Astrocyte (in vitro differentiated cells and primary cell): Measurements from ENCODE around the gene SETD4. TPM values are rescaled to one million over a fixed set of nuclear protein-coding genes. Genes with fewer than 3 reads are reported as not detected.
A peak's percentile ranks its signal among the peaks of the same experiment; 100 is the strongest.

ENCODE experiments used
- DNase-seq: peaks from one replicate; pipeline ENCODE4 v3.0.0-alpha.2; 2010; ENCODE audit warnings: low read depth
- FAIRE-seq: peaks from 2 replicates; lab custom pipeline; 2011; peaks lifted over from hg19 to GRCh38; lab: Jason Lieb, UNC
- H2AFZ ChIP-seq: 2 replicates; pipeline ENCODE4 v1.6.0; 2012; ENCODE audit warnings: low read depth, low read length, inconsistent platforms
- H3K27ac ChIP-seq: 2 replicates; pipeline ENCODE4 v1.5.1; 2011; ENCODE audit warnings: low read depth, low read length, inconsistent platforms
- H3K27me3 ChIP-seq: 2 replicates; pipeline ENCODE4 v1.6.0; 2011; ENCODE audit warnings: low read length, inconsistent platforms; ENCODE audit not compliant: insufficient read depth
- H3K36me3 ChIP-seq: 2 replicates; pipeline ENCODE4 v1.5.1; 2011; ENCODE audit warnings: low read length, inconsistent platforms; ENCODE audit not compliant: insufficient read depth
- H3K4me1 ChIP-seq: 2 replicates; pipeline ENCODE4 v1.5.1; 2011; ENCODE audit warnings: low read length, inconsistent platforms; ENCODE audit not compliant: insufficient read depth
- H3K4me2 ChIP-seq: 2 replicates; pipeline ENCODE4 v1.6.0; 2012; ENCODE audit warnings: low read length, inconsistent platforms
- H3K4me3 ChIP-seq: 2 replicates; pipeline ENCODE4 v1.5.1; 2011; ENCODE audit warnings: low read depth, mild to moderate bottlenecking, low read length, inconsistent platforms; ENCODE audit not compliant: insufficient read depth
- H3K79me2 ChIP-seq: 2 replicates; pipeline ENCODE4 v1.6.0; 2012; ENCODE audit warnings: mild to moderate bottlenecking, low read length, inconsistent platforms; ENCODE audit not compliant: insufficient read depth
- H3K9ac ChIP-seq: 2 replicates; pipeline ENCODE4 v1.6.0; 2012; ENCODE audit warnings: mild to moderate bottlenecking, low read length, inconsistent platforms
- H3K9me3 ChIP-seq: 2 replicates; pipeline ENCODE4 v1.5.1; 2012; ENCODE audit warnings: low read depth, mild to moderate bottlenecking, low read length, inconsistent platforms; ENCODE audit not compliant: insufficient read depth
- H4K20me1 ChIP-seq: 2 replicates; pipeline ENCODE4 v1.6.0; 2012; ENCODE audit warnings: low read length, inconsistent platforms; ENCODE audit not compliant: insufficient read depth
- H3K27ac Mint-ChIP-seq: one replicate; pipeline ENCODE4 v1.8.0; 2021; ENCODE audit warnings: mild to moderate bottlenecking, mixed read lengths; ENCODE audit not compliant: unreplicated experiment
- H3K27me3 Mint-ChIP-seq: one replicate; pipeline ENCODE4 v1.8.0; 2021; ENCODE audit warnings: low read depth, mixed read lengths; ENCODE audit not compliant: unreplicated experiment
- H3K36me3 Mint-ChIP-seq: one replicate; pipeline ENCODE4 v1.8.0; 2021; ENCODE audit warnings: low read depth, mixed read lengths; ENCODE audit not compliant: unreplicated experiment
- H3K4me1 Mint-ChIP-seq: one replicate; pipeline ENCODE4 v1.8.0; 2021; ENCODE audit warnings: low read depth, mixed read lengths; ENCODE audit not compliant: unreplicated experiment
- H3K4me3 Mint-ChIP-seq: one replicate; pipeline ENCODE4 v1.8.0; 2021; ENCODE audit warnings: mild to moderate bottlenecking, moderate library complexity, mixed read lengths; ENCODE audit not compliant: unreplicated experiment
- H3K9me3 Mint-ChIP-seq: one replicate; pipeline ENCODE4 v1.8.0; 2021; ENCODE audit warnings: mild to moderate bottlenecking, mixed read lengths; ENCODE audit not compliant: unreplicated experiment
- EZH2 ChIP-seq: IDR thresholded peaks from 2 replicates; pipeline ENCODE4 v1.6.1; 2012; ENCODE audit warnings: mild to moderate bottlenecking, low read length, inconsistent platforms; ENCODE audit not compliant: insufficient read depth
- total RNA-seq: library from RNA; stranded (reverse); gene quantifications from 2 replicates; pipeline ENCODE4 v1.2.1, GENCODE V29; 2021
- TF ChIP-seq, protein P1 (sequence below): IDR thresholded peaks from 2 replicates; pipeline ENCODE4 v1.5.1; 2011; ENCODE audit warnings: low read depth, mild to moderate bottlenecking, inconsistent platforms, low read length, moderate library complexity; ENCODE audit not compliant: insufficient read depth

The SETD4 gene
- total RNA-seq, 1 donor from 2014 or later = 14.8 TPM

- Mint-ChIP-seq H3K9me3 (peaks cover 10% of the 10 kb centered on the region), H3K36me3 (peaks cover 3% of the 10 kb centered on the region), H3K27me3 (no peaks in the 10 kb centered on the region), H3K27ac (no peak overlapping the region), H3K4me1 (no peaks in the 10 kb centered on the region), H3K4me3 (no peak overlapping the region)
- Histone ChIP-seq H3K4me2 (peak overlapping the region; percentile 45), H4K20me1 (no peaks in the 10 kb centered on the region), H3K27ac (no peak overlapping the region), H3K9ac (no peak overlapping the region), H3K27me3 (no peaks in the 10 kb centered on the region), H2AFZ (peak overlapping the region; percentile 64), H3K9me3 (peaks cover 13% of the 10 kb centered on the region), H3K36me3 (no peaks in the 10 kb centered on the region), H3K4me3 (no peak overlapping the region), H3K79me2 (peaks cover 7% of the 10 kb centered on the region), H3K4me1 (peaks cover 10% of the 10 kb centered on the region)
- TF ChIP-seq EZH2 = no peak
- TF ChIP-seq, protein P1, sequence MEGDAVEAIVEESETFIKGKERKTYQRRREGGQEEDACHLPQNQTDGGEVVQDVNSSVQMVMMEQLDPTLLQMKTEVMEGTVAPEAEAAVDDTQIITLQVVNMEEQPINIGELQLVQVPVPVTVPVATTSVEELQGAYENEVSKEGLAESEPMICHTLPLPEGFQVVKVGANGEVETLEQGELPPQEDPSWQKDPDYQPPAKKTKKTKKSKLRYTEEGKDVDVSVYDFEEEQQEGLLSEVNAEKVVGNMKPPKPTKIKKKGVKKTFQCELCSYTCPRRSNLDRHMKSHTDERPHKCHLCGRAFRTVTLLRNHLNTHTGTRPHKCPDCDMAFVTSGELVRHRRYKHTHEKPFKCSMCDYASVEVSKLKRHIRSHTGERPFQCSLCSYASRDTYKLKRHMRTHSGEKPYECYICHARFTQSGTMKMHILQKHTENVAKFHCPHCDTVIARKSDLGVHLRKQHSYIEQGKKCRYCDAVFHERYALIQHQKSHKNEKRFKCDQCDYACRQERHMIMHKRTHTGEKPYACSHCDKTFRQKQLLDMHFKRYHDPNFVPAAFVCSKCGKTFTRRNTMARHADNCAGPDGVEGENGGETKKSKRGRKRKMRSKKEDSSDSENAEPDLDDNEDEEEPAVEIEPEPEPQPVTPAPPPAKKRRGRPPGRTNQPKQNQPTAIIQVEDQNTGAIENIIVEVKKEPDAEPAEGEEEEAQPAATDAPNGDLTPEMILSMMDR = no peak
- FAIRE-seq = peak; percentile 32
- DNase-seq = peak; percentile 51
These were observed 5.2 kb upstream of the SETD4 start for GRCh38 chr21:36065497-36066036.

GRCh38 chr21:36064085-36064460 is 3.7 kb upstream of the SETD4 start:
- no peak overlapping the region for H2AFZ ChIP-seq
- no peak overlapping the region for H3K9ac ChIP-seq
- Mint-ChIP-seq H3K4me1 (peaks cover under 1% of the 10 kb centered on the region), H3K9me3 (peaks cover 5% of the 10 kb centered on the region), H3K27ac (no peak overlapping the region), H3K36me3 (no peaks in the 10 kb centered on the region), H3K4me3 (no peak overlapping the region), H3K27me3 (no peaks in the 10 kb centered on the region)
- DNase-seq (no peak), FAIRE-seq (no peak)
- H3K79me2 ChIP-seq = peaks cover 5% of the 10 kb centered on the region
- TF ChIP-seq, protein P1 = no peak
- TF ChIP-seq EZH2 = no peak
- no peaks in the 10 kb centered on the region for H3K36me3 ChIP-seq
- no peak overlapping the region for H3K4me3 ChIP-seq
- no peaks in the 10 kb centered on the region for H3K27me3 ChIP-seq
- H3K9me3 ChIP-seq = peaks cover 8% of the 10 kb centered on the region
- H3K4me2 ChIP-seq = no peak overlapping the region
- no peaks in the 10 kb centered on the region for H4K20me1 ChIP-seq
- peaks cover 3% of the 10 kb centered on the region for H3K4me1 ChIP-seq
- H3K27ac ChIP-seq = no peak overlapping the region

DNA sequence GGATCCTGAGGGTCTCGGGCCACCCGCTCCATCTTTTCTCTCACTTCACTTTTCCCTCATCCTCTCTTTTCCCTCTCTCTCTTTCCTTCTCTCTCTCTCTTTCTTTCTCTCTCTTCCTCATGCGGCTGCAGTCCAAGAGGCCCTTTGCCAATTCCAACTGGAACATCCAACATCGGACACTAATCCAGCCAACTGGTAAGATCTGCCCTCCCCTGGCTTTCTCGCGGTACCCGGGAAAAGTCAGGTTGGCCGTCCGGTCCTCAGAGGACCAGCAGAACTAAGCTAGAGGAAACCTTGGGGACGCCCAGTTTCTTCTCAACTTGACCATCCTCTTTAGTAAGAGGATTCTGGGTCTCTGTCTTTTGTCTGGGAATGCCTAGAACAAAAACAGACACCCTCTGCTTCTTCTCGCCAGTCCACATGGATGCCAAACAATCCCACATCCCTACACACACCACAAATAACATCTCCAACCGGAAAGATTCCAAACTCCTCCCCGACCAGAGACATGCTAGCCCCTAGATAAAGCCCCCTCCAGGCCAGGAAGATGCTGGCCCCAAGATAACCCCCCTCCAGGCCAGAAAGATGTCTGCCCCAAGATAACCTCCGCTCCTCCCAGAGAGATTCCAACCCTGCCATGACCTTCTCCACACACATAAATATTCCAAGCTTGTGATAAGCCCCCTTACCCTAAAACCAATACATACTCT is 3.2 kb upstream of the SETD4 start:
- peaks cover 10% of the 10 kb centered on the region for H3K79me2 ChIP-seq
- no peaks in the 10 kb centered on the region for H4K20me1 ChIP-seq
- peaks cover 3% of the 10 kb centered on the region for H3K9me3 ChIP-seq
- Mint-ChIP-seq H3K4me1 (peaks cover 5% of the 10 kb centered on the region), H3K27ac (no peak overlapping the region), H3K9me3 (peaks cover under 1% of the 10 kb centered on the region), H3K36me3 (no peaks in the 10 kb centered on the region), H3K27me3 (no peaks in the 10 kb centered on the region), H3K4me3 (no peak overlapping the region)
- FAIRE-seq = no peak
- TF ChIP-seq, protein P1 = no peak
- no peak for TF ChIP-seq EZH2
- H3K4me1 ChIP-seq = peaks cover 3% of the 10 kb centered on the region
- no peak overlapping the region for H3K27ac ChIP-seq
- H3K27me3 ChIP-seq = no peaks in the 10 kb centered on the region
- H3K36me3 ChIP-seq = no peaks in the 10 kb centered on the region
- H3K4me2 ChIP-seq = no peak overlapping the region
- H2AFZ ChIP-seq = no peak overlapping the region
- no peak overlapping the region for H3K4me3 ChIP-seq
- H3K9ac ChIP-seq = no peak overlapping the region
- no peak for DNase-seq
